ENCODE measurements around the gene IL10RB.
"Not testable (repeated sequence)": the region's sequence is repeated elsewhere in the genome, so short reads cannot be mapped to it uniquely, and the experiment has no call there.

The IL10RB gene

GRCh38 chr21:33266050-33266788 is at the start of gene IL10RB:
Gene IL10RB (plus strand): TSS chr21:33266367. CDS start chr21:33266466, 99 bp downstream.
- peak; percentile 30 to 60 for DNase-seq (ENCODE audit: low read depth in 1 of 2, low spot score in 1 of 2)

DNA sequence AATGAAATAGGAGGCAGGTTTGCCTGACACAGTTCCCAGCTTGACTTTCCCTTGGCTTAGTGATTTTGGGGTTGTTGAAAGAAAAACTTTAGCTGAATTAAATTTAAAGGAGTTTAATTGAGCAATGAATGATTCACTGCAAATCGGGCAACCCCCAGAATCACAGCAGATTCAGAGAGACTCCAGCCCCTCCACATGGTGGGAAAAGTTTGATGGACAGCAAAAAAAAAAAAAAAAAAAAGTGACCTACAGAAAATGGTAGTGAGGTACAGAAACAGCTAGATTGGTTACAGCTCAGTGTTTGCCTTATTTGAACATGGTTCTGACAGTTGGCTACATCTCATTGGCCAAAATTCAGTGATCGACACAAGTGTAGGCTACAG is 49.0 kb upstream of the IL10RB start:
- DNase-seq (ENCODE audit: low read depth in 1 of 2, low spot score in 1 of 2), result no peak

DNA sequence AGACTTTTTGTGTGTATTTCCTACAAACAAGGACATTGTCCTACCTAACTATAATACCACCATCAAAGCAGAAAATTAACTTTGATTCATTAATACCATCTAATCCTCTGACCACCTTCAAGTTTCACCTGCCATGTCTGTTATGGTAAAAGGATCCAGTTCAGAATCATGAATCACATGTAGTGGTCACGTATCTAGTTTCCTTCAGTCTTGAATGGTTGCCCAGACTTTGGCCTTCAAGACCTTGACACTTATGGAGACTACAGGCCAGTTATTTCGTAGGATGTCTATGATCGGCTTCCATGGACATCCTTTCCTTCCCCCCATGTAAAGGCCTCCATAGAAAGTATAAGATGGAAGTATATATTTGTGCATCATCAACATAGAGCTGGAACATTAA is 46.9 kb upstream of the IL10RB start:
- no peak for DNase-seq (ENCODE audit: low read depth in 1 of 2, low spot score in 1 of 2)

GRCh38 chr21:33219954-33220353 is 46.2 kb upstream of the IL10RB start:
- DNase-seq (ENCODE audit: low read depth in 1 of 2, low spot score in 1 of 2), result no peak

DNA sequence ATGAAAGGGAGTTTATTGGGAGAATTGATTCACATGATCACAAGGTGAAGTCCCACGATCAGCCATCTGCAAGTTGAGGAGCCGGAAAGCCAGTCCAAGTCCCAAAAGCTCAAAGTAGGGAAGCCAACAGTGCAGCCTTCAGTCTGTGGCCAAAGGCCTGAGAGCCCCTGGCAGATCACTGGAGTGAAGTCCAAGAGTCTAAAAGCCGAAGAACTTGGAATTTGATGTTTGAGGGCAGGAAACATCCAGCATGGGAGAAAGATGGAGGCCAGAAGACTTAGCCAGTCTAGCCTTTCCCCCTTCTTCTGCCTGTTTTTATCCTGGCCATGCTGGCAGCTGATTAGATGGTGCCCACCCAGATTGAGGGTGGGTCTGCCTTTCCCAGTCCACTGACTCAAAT is 40.8 kb upstream of the IL10RB start:
- DNase-seq (ENCODE audit: low read depth in 1 of 2, low spot score in 1 of 2), result not testable (repeated sequence)

- no peak for DNase-seq (ENCODE audit: low read depth in 1 of 2, low spot score in 1 of 2)
Measured at GRCh38 chr21:33228455-33228854, 37.7 kb upstream of the IL10RB start.

- DNase-seq (ENCODE audit: low read depth in 1 of 2, low spot score in 1 of 2), result no peak
Measured at GRCh38 chr21:33229099-33229783, 36.9 kb upstream of the IL10RB start.

- DNase-seq (ENCODE audit: low read depth in 1 of 2, low spot score in 1 of 2), result peak; percentile 45 to 69
Measured at GRCh38 chr21:33229784-33230544, 36.2 kb upstream of the IL10RB start, which contains the start of gene IFNAR2. Gene IFNAR2 (plus strand): TSS chr21:33229938. CDS start chr21:33241923, 11,985 bp downstream.

- DNase-seq (ENCODE audit: low read depth in 1 of 2, low spot score in 1 of 2), result peak in 1 of 2 donors; percentile 25
Measured at GRCh38 chr21:33230545-33231324, 35.4 kb upstream of the IL10RB start.

DNA sequence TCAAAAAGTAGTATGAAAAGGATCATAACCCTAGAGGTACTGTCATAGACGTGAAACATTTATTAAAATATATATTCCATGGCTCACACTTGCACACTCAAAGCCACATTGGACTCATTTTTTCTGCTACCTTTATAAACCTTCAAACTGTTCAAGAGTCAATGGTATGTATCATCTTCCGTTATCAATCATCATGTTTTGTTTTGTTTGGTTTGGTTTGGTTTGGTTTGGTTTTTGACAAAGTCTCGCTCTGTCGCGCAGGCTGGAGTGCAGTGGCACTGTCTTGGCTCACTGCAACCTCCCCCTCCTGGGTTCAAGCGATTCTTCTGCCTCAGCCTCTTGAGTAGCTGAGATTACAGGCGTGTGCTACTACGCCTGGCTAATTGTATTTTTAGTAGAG is 34.6 kb upstream of the IL10RB start:
- DNase-seq (ENCODE audit: low read depth in 1 of 2, low spot score in 1 of 2), result peak in 1 of 2 donors; percentile 29

DNA sequence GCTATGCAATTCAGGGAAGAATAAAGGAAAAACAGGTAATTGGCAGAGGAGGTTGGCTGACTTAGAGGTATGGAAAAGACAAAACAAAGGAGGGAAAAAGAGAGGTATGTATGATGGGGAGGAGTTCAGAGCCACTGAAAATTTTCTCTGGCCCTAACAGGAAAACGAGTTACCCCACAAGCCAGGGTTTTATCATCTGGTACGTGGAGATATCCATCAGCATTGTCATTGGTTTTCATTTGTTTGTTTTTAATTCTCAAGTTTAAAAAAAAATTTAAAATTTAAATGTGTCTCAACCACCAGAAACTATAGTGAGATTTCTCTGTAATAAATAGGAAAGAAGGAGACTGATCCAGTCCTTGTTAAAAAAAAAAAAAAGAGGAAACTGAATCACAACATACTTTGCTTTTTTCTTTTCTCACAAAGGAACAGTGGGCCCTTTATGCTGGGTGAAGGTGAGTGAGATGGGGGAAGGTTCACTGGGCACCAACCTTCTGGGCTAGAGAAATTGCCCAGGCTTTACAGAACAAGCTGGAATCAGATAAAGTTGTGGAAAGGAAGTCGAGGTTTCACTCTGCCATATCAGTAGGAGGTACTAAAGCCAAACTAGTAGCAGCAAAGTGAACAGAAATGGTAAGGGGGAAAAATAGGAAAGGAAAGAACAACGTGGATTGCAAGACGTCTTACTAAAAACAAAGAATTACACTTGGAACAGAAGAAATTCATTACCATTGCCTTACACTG is 33.7 kb upstream of the IL10RB start:
- DNase-seq (ENCODE audit: low read depth in 1 of 2, low spot score in 1 of 2), result no peak

DNA sequence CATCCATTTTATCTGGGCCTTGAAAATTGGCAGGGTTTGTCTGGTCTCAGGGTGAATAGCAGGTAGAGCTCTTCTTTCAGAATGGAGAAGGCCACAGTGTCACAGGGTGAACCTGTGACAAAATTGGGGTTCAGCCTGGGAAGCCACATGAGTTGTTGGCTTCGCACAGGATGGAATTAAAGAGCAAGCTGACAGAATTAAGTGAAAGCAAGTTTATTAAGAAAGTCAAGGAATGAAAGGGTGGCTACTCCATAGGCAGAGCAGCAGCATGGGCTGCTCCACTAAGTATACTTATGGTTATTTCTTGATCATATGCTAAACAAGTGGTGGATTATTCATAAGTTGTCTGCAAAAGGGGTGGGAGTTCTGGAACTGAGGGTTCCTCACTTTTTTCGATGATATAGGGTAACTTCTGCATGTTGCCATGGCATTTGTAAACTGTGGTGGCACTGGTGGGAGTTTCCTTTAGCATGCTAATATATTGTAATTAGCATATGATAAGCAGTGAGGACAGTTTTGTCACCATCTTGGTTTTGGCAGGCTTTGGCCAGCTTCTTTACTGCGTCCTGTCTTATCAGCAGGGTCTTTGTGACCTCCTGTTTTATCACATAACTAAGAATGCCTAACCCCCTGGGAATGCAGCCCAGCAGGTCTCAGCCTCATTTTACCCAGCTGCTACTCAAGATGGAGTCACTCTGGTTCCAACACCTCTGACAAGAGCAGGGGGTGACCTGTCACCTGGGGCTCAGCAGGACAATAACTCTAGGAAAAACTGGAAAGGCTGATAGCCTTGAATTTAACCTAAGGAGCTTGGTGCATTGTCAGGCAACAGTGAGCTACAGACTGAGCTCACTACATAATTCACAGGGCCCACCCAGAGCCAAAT is 31.3 kb upstream of the IL10RB start:
- DNase-seq (ENCODE audit: low read depth in 1 of 2, low spot score in 1 of 2), result no peak

GRCh38 chr21:33236013-33236686 is 30.0 kb upstream of the IL10RB start:
- DNase-seq (ENCODE audit: low read depth in 1 of 2, low spot score in 1 of 2), result no peak

DNA sequence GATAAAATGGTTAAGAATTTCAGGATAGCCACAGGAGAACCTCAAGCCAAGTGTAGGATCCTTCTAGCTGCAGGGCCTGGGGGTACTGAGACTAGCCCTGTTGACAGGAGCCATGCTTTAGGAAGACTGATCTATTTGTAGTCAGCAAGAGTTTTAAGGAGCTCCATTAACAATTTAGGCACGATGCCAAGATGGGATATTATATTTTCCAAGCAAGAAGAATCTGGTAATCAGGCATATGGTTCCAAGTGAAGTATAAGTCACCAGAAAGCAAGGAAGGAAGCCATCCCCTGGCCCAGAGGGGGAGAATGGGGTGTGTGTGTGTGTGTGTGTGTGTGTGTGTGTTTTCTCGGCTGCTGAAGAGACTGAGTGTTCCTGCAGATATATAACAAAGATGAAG is 29.4 kb upstream of the IL10RB start:
- no peak for DNase-seq (ENCODE audit: low read depth in 1 of 2, low spot score in 1 of 2)

- no peak for DNase-seq (ENCODE audit: low read depth in 1 of 2, low spot score in 1 of 2)
Measured at GRCh38 chr21:33237486-33237885, 28.7 kb upstream of the IL10RB start.

DNA sequence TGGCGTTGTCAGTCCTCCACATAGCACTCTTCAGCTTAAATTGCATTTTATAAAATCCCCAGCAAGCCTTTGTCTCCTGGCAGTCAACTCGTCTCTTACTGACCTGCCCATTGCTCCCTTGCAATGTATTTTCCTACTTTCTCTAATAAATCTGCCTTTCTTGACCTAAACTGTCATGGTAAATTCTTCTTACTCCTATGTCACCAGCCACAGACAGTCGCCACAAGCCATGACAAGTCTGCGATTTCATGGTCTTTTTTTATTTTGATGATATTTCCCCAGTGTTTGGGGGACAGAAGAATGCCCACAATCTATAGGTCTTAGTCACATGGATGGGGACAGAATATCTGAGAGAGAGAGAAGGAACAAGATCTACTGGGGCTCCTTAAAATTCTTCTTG is 28.0 kb upstream of the IL10RB start:
- DNase-seq (ENCODE audit: low read depth in 1 of 2, low spot score in 1 of 2), result no peak

- DNase-seq (ENCODE audit: low read depth in 1 of 2, low spot score in 1 of 2), result no peak
Measured at GRCh38 chr21:33238565-33239255, 27.5 kb upstream of the IL10RB start.

- not testable (repeated sequence) for DNase-seq (ENCODE audit: low read depth in 1 of 2, low spot score in 1 of 2)
Measured at GRCh38 chr21:33239559-33240127, 26.5 kb upstream of the IL10RB start.
